Body of pancreas (tissue), 4 donors: Measurements from ENCODE around the gene NAT9.

ENCODE experiments used
- POLR2A ChIP-seq, 3 donors: fragments of 450-650 bp; IDR thresholded peaks; one replicate each; pipeline ENCODE4 v1.6.1; 2016; ENCODE audit warnings: antibody characterized with exemption in 3 of 3, mild to moderate bottlenecking in 2 of 3
- TF ChIP-seq, protein P1 (sequence below), 7 experiments: fragments of 450-650 bp in 4 of 7; fragments of 200-600 bp in 3 of 7; sonication (generic) in 3 of 7; IDR thresholded peaks; one replicate each; pipeline ENCODE4 v1.5.1; 2016 to 2019; ENCODE audit warnings: antibody characterized with exemption in 7 of 7

DNA sequence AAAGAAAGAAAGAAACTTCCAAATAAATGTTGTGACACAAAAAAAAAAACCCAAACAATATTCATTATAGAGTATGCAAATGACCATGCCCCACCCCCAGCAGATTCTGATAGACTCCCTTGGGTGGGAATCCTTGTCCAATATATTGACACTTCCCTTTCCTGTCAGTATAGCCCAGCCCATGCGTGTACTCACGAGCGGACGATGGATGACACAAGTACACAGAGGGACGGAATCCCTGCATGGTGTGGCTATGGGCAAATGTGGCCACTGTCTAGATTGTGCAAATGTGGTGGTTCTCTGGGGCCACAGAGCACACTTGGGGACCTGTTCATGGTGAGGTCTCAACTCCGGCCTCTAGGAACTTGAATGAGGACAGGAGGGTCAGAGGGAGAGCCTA lies 36.0 kb downstream of the NAT9 start:
- TF ChIP-seq, protein P1, sequence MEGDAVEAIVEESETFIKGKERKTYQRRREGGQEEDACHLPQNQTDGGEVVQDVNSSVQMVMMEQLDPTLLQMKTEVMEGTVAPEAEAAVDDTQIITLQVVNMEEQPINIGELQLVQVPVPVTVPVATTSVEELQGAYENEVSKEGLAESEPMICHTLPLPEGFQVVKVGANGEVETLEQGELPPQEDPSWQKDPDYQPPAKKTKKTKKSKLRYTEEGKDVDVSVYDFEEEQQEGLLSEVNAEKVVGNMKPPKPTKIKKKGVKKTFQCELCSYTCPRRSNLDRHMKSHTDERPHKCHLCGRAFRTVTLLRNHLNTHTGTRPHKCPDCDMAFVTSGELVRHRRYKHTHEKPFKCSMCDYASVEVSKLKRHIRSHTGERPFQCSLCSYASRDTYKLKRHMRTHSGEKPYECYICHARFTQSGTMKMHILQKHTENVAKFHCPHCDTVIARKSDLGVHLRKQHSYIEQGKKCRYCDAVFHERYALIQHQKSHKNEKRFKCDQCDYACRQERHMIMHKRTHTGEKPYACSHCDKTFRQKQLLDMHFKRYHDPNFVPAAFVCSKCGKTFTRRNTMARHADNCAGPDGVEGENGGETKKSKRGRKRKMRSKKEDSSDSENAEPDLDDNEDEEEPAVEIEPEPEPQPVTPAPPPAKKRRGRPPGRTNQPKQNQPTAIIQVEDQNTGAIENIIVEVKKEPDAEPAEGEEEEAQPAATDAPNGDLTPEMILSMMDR (IDR thresholded peaks at IDR 0.05) = no peak
- no peak for TF ChIP-seq POLR2A (IDR thresholded peaks at IDR 0.05)
